RWPE2 (cell line): ENCODE measurements around the gene PDE9A.
A peak's percentile ranks its signal among the peaks of the same experiment; 100 is the strongest.

ENCODE experiments used
- ATAC-seq: fragments of 200-7000 bp; cut with Tn5 transposase; 3 replicates; pipeline ENCODE4 v1.9.1; 2021; ENCODE audit warnings: low read depth
- DNase-seq: peaks from one replicate; pipeline ENCODE4 v3.0.0-alpha.2; 2020; ENCODE audit warnings: low spot score
- H3K27ac ChIP-seq: fragments of 450-650 bp; 2 replicates; pipeline ENCODE4 v1.5.1; 2017; ENCODE audit warnings: mild to moderate bottlenecking; ENCODE audit not compliant: poor library complexity, severe bottlenecking
- H3K27me3 ChIP-seq: fragments of 250-450 bp; sonication (Bioruptor Pico); 2 replicates; pipeline ENCODE4 v1.5.1; 2021; ENCODE audit warnings: mild to moderate bottlenecking, moderate library complexity; ENCODE audit not compliant: insufficient read depth, poor library complexity, severe bottlenecking
- H3K36me3 ChIP-seq: fragments of 250-450 bp; sonication (Bioruptor Pico); 2 replicates; pipeline ENCODE4 v1.5.1; 2020; ENCODE audit warnings: low read depth, mild to moderate bottlenecking, moderate library complexity
- H3K4me1 ChIP-seq: fragments of 250-450 bp; sonication (Bioruptor Pico); 2 replicates; pipeline ENCODE4 v1.5.1; 2021; ENCODE audit warnings: mild to moderate bottlenecking, moderate library complexity; ENCODE audit not compliant: insufficient read depth, poor library complexity, severe bottlenecking
- H3K4me3 ChIP-seq: fragments of 250-450 bp; sonication (Bioruptor Pico); 2 replicates; pipeline ENCODE4 v1.5.1; 2021; ENCODE audit warnings: mild to moderate bottlenecking, moderate library complexity; ENCODE audit not compliant: severe bottlenecking
- H3K9me3 ChIP-seq: fragments of 250-450 bp; sonication (Bioruptor Pico); 2 replicates; pipeline ENCODE4 v1.5.1; 2021; ENCODE audit warnings: mild to moderate bottlenecking, moderate library complexity; ENCODE audit not compliant: severe bottlenecking
- CTCF ChIP-seq: fragments of 450-650 bp; IDR thresholded peaks from one replicate; pipeline ENCODE4 v1.5.1; 2017; ENCODE audit warnings: mild to moderate bottlenecking, moderate library complexity; ENCODE audit not compliant: poor library complexity, severe bottlenecking

PDE9A gene

GRCh38 chr21:42663860-42664535, 10.6 kb downstream of the PDE9A start:
- no peaks in the 10 kb centered on the region for H3K36me3 ChIP-seq
- ATAC-seq = 0 out of 3 replicates have a peak, but pooled peaks have one; percentile 25
- H3K4me3 ChIP-seq = no peak overlapping the region
- DNase-seq = no peak
- no peaks in the 10 kb centered on the region for H3K4me1 ChIP-seq
- no peaks in the 10 kb centered on the region for H3K9me3 ChIP-seq
- no peak overlapping the region for H3K27ac ChIP-seq
- H3K27me3 ChIP-seq = no peaks in the 10 kb centered on the region
- no peak for TF ChIP-seq CTCF

- Histone ChIP-seq H3K4me3 (no peak overlapping the region), H3K27me3 (no peaks in the 10 kb centered on the region), H3K36me3 (no peaks in the 10 kb centered on the region), H3K4me1 (no peaks in the 10 kb centered on the region), H3K9me3 (no peaks in the 10 kb centered on the region), H3K27ac (no peak overlapping the region)
- TF ChIP-seq CTCF = no peak
- DNase-seq = no peak
- no peak for ATAC-seq
Measured at GRCh38 chr21:42664614-42665013, 11.2 kb downstream of the PDE9A start.

- H3K36me3 ChIP-seq = no peaks in the 10 kb centered on the region
- no peaks in the 10 kb centered on the region for H3K4me1 ChIP-seq
- ATAC-seq (no peak; the same call in 2 of the 3 replicates), DNase-seq (no peak)
- H3K4me3 ChIP-seq = no peak overlapping the region
- no peak overlapping the region for H3K27ac ChIP-seq
- no peaks in the 10 kb centered on the region for H3K27me3 ChIP-seq
- no peak for TF ChIP-seq CTCF
- H3K9me3 ChIP-seq = no peaks in the 10 kb centered on the region
Measured at GRCh38 chr21:42665026-42665425, 11.6 kb downstream of the PDE9A start.

GRCh38 chr21:42665484-42665883, 12.1 kb downstream of the PDE9A start:
- Histone ChIP-seq H3K36me3 (no peaks in the 10 kb centered on the region), H3K9me3 (no peaks in the 10 kb centered on the region), H3K27me3 (no peaks in the 10 kb centered on the region), H3K4me1 (no peaks in the 10 kb centered on the region), H3K4me3 (no peak overlapping the region), H3K27ac (no peak overlapping the region)
- ATAC-seq (no peak), DNase-seq (no peak)
- TF ChIP-seq CTCF = no peak

DNA sequence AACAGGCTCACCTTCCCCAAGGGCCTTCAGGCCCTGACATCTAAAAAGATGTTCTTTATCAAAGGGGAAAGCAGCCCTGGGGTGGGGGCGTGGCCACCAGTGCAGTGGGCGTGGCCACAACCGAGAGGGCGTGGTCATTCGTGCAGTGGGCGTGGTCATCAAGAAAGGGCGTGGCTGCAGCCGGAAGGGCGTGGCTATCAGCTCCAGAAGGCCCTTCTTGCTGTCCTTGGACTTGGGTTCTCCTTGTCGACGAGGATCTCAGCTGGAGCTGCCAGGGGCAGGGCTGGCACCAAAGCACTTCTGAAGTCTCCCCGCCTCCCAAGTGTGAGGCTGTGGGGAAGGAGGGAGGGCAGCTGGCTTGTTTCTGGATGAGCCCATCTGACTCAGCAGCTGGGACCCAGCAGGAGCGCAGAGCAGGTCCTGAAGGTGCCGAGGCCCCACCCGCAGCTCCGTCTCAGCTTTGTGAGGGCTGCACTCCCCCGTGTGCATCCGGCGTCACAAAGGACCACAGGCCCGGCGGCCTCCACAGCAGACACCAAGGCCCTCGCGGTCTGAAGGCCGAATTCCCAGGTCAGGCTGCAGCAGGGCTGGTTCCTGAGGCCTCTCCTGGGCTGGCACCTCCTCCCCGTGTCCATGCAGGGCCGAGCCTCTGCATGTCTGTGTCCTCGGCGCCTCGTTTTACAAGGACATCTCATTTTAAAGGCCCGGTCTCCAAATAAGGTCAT, 12.8 kb downstream of the PDE9A start:
- ATAC-seq (no peak), DNase-seq (no peak)
- no peaks in the 10 kb centered on the region for H3K27me3 ChIP-seq
- H3K27ac ChIP-seq = no peak overlapping the region
- no peak overlapping the region for H3K4me3 ChIP-seq
- H3K9me3 ChIP-seq = no peaks in the 10 kb centered on the region
- H3K36me3 ChIP-seq = no peaks in the 10 kb centered on the region
- peaks cover 1% of the 10 kb centered on the region for H3K4me1 ChIP-seq
- no peak for TF ChIP-seq CTCF
